Endodermal cell (in vitro differentiated cells): ENCODE results near the gene PRICKLE2. TPM values are rescaled to one million over a fixed set of nuclear protein-coding genes. Genes with fewer than 3 reads are reported as not detected.

Source experiments
- DNase-seq: peaks from one replicate; pipeline ENCODE4 v3.0.0-alpha.2; 2017
- H3K27ac ChIP-seq: 2 replicates; pipeline ENCODE4 v1.5.1; 2013; ENCODE audit warnings: mild to moderate bottlenecking, low read depth, low read length, moderate library complexity
- H3K27me3 ChIP-seq: 2 replicates; pipeline ENCODE4 v1.6.1; 2013; ENCODE audit warnings: mild to moderate bottlenecking, low read length, moderate library complexity; ENCODE audit not compliant: insufficient read depth, control insufficient read depth, poor library complexity, severe bottlenecking
- H3K36me3 ChIP-seq: 2 replicates; pipeline ENCODE4 v1.7.0; 2013; ENCODE audit warnings: mild to moderate bottlenecking, low read length, moderate library complexity; ENCODE audit not compliant: control insufficient read depth, insufficient read depth
- H3K4me1 ChIP-seq: one replicate; pipeline ENCODE4 v1.7.0; 2013; ENCODE audit warnings: low read length; ENCODE audit not compliant: control insufficient read depth, insufficient read depth
- H3K4me3 ChIP-seq: 2 replicates; pipeline ENCODE4 v1.5.1; 2013; ENCODE audit warnings: mild to moderate bottlenecking, low read length, moderate library complexity
- H3K9ac ChIP-seq: 2 replicates; pipeline ENCODE4 v1.6.1; 2013; ENCODE audit warnings: mild to moderate bottlenecking, low read length, moderate library complexity; ENCODE audit not compliant: poor library complexity, severe bottlenecking; ENCODE audit errors: extremely low read depth
- H3K9me3 ChIP-seq: 2 replicates; pipeline ENCODE4 v1.6.1; 2013; ENCODE audit warnings: mild to moderate bottlenecking, low read length, moderate library complexity; ENCODE audit not compliant: control insufficient read depth
- H3K27ac Mint-ChIP-seq: 2 replicates; pipeline ENCODE4 v1.8.0; 2020; ENCODE audit warnings: mixed read lengths
- H3K27me3 Mint-ChIP-seq: 2 replicates; pipeline ENCODE4 v1.8.0; 2021; ENCODE audit warnings: mild to moderate bottlenecking, mixed read lengths; ENCODE audit not compliant: insufficient read depth
- H3K36me3 Mint-ChIP-seq: 2 replicates; pipeline ENCODE4 v1.8.0; 2020; ENCODE audit warnings: low read depth, mixed read lengths
- H3K4me1 Mint-ChIP-seq: 2 replicates; pipeline ENCODE4 v1.8.0; 2020; ENCODE audit warnings: mixed read lengths
- H3K4me3 Mint-ChIP-seq: 2 replicates; pipeline ENCODE4 v1.8.0; 2020; ENCODE audit warnings: mild to moderate bottlenecking, moderate library complexity, mixed read lengths
- H3K9me3 Mint-ChIP-seq: 2 replicates; pipeline ENCODE4 v1.8.0; 2020; ENCODE audit warnings: mild to moderate bottlenecking, mixed read lengths
- CTCF ChIP-seq: fragments of 200-600 bp; sonication (generic); conservative IDR thresholded peaks from 2 replicates; pipeline ENCODE4 v1.5.0; 2021; ENCODE audit warnings: antibody characterized with exemption, mild to moderate bottlenecking
- WGBS, 2 experiments: methylation state at CpG; one replicate each; pipeline versions ENCODE4 v1.1.5 to v1.1.7; 2013; ENCODE audit warnings: missing lambda C conversion rate in 2 of 2, mixed read lengths in 1 of 2; ENCODE audit not compliant: insufficient coverage in 1 of 2, insufficient read length in 1 of 2; 5-methylcytosine and 5-hydroxymethylcytosine counted together
- total RNA-seq, 2 donors: library from RNA; stranded (reverse); fragmentation: NEBNext Ultra II Directional in 1 of 2; extraction: Animal tissue kit (Norgen Biotek cat#: 25700) in 1 of 2; gene quantifications; 2 replicates in 1 of 2; 3 replicates in 1 of 2; pipeline ENCODE4 v1.2.1, GENCODE V29; 2021

PRICKLE2 gene
- total RNA-seq, 2 donors from 2014 or later, result 8.5 to 10.4 TPM

GRCh38 chr3:64123931-64124330 is 101.3 kb downstream of the PRICKLE2 start:
- WGBS, 2 experiments, result 92 to 100% methylated on average over 2 of the region's 2 CpGs
- Histone ChIP-seq H3K36me3 (no peaks in the 10 kb centered on the region), H3K4me1 (no peaks in the 10 kb centered on the region), H3K4me3 (no peak overlapping the region), H3K27me3 (no peaks in the 10 kb centered on the region), H3K9ac (no peak overlapping the region), H3K27ac (no peak overlapping the region), H3K9me3 (peaks cover 14% of the 10 kb centered on the region)
- peaks cover 17% of the 10 kb centered on the region for H3K36me3 Mint-ChIP-seq
- peaks cover 6% of the 10 kb centered on the region for H3K9me3 Mint-ChIP-seq
- no peak overlapping the region for H3K27ac Mint-ChIP-seq
- H3K4me1 Mint-ChIP-seq, result peaks cover 25% of the 10 kb centered on the region
- no peak overlapping the region for H3K4me3 Mint-ChIP-seq
- no peak for TF ChIP-seq CTCF
- peaks cover 2% of the 10 kb centered on the region for H3K27me3 Mint-ChIP-seq
- DNase-seq, result no peak

- Mint-ChIP-seq H3K9me3 (peaks cover 8% of the 10 kb centered on the region), H3K4me1 (peaks cover 14% of the 10 kb centered on the region), H3K27me3 (peaks cover 2% of the 10 kb centered on the region), H3K36me3 (peaks cover 19% of the 10 kb centered on the region), H3K27ac (no peak overlapping the region), H3K4me3 (no peak overlapping the region)
- DNase-seq, result no peak
- no peak overlapping the region for H3K4me3 ChIP-seq
- peaks cover 14% of the 10 kb centered on the region for H3K9me3 ChIP-seq
- no peaks in the 10 kb centered on the region for H3K27me3 ChIP-seq
- H3K36me3 ChIP-seq, result no peaks in the 10 kb centered on the region
- H3K9ac ChIP-seq, result no peak overlapping the region
- WGBS, 2 experiments, result 86 to 94% methylated on average over 1 to 3 of the region's 3 CpGs
- no peak overlapping the region for H3K27ac ChIP-seq
- H3K4me1 ChIP-seq, result no peaks in the 10 kb centered on the region
- TF ChIP-seq CTCF, result no peak
These were observed 102.8 kb downstream of the PRICKLE2 start for GRCh38 chr3:64122476-64122875.

- no peaks in the 10 kb centered on the region for H3K4me1 ChIP-seq
- H3K4me1 Mint-ChIP-seq, result peaks cover 11% of the 10 kb centered on the region
- H3K27me3 Mint-ChIP-seq, result peaks cover 2% of the 10 kb centered on the region
- peaks cover 8% of the 10 kb centered on the region for H3K9me3 Mint-ChIP-seq
- no peak overlapping the region for H3K4me3 ChIP-seq
- H3K9me3 ChIP-seq, result peaks cover 14% of the 10 kb centered on the region
- H3K9ac ChIP-seq, result no peak overlapping the region
- H3K36me3 Mint-ChIP-seq, result peaks cover 19% of the 10 kb centered on the region
- no peak for TF ChIP-seq CTCF
- 60 to 100% methylated on average over 1 to 3 of the region's 3 CpGs for WGBS, 2 experiments
- DNase-seq, result no peak
- no peak overlapping the region for H3K27ac Mint-ChIP-seq
- H3K4me3 Mint-ChIP-seq, result no peak overlapping the region
- H3K27ac ChIP-seq, result no peak overlapping the region
- no peaks in the 10 kb centered on the region for H3K27me3 ChIP-seq
- H3K36me3 ChIP-seq, result no peaks in the 10 kb centered on the region
These were observed 103.4 kb downstream of the PRICKLE2 start for GRCh38 chr3:64121750-64122311.
